Fibroblast of pulmonary artery (primary cell): ENCODE data around the gene BRMS1L.
A peak's percentile ranks its signal among the peaks of the same experiment; 100 is the strongest.
"Not testable (repeated sequence)": the region's sequence is repeated elsewhere in the genome, so short reads cannot be mapped to it uniquely, and the experiment has no call there.

Source experiments
- DNase-seq: peaks from one replicate; pipeline ENCODE4 v3.0.0-alpha.2; 2010; ENCODE audit warnings: low read depth
- H3K4me3 ChIP-seq: replicated peaks from 2 replicates; pipeline ENCODE4 v1.5.1; 2011; ENCODE audit warnings: low read depth, mild to moderate bottlenecking, control low read depth, low read length, moderate library complexity
- CTCF ChIP-seq: IDR thresholded peaks from 2 replicates; pipeline ENCODE4 v1.5.1; 2011; ENCODE audit warnings: mild to moderate bottlenecking, control low read depth, low read length, inconsistent platforms; ENCODE audit errors: missing control alignments

The BRMS1L gene

GRCh38 chr14:35810963-35811362 is 15.2 kb upstream of the BRMS1L start:
- TF ChIP-seq CTCF, result no peak
- H3K4me3 ChIP-seq, result no peak overlapping the region
- no peak for DNase-seq

GRCh38 chr14:35814371-35815005 is 11.7 kb upstream of the BRMS1L start:
- TF ChIP-seq CTCF, result peak; percentile 90
- peak; percentile 65 for DNase-seq
- no peak overlapping the region for H3K4me3 ChIP-seq

GRCh38 chr14:35818346-35819115 is 7.6 kb upstream of the BRMS1L start:
- no peak overlapping the region for H3K4me3 ChIP-seq
- peak; percentile 62 for TF ChIP-seq CTCF
- peak; percentile 66 for DNase-seq

- TF ChIP-seq CTCF, result no peak
- DNase-seq, result no peak
- H3K4me3 ChIP-seq, result no peak overlapping the region
Measured at GRCh38 chr14:35819591-35820540, 6.3 kb upstream of the BRMS1L start.

GRCh38 chr14:35821564-35822411 is 4.3 kb upstream of the BRMS1L start:
- peak; percentile 89 for TF ChIP-seq CTCF
- H3K4me3 ChIP-seq, result no peak overlapping the region
- DNase-seq, result peak; percentile 65

- no peak for TF ChIP-seq CTCF
- DNase-seq, result no peak
- no peak overlapping the region for H3K4me3 ChIP-seq
Measured at GRCh38 chr14:35822501-35822900, 3.6 kb upstream of the BRMS1L start.

- not testable (repeated sequence) for DNase-seq, H3K4me3 ChIP-seq
Measured at GRCh38 chr14:35824446-35825165, 1.5 kb upstream of the BRMS1L start.
